Measurements from ENCODE around the gene TWF1.

Gene TWF1

GRCh38 chr12:43840338-43840737 is 34.2 kb upstream of the TWF1 start:
- H3K4me3 ChIP-seq (replicated peaks in 1 of 2; ENCODE audit: low read depth in 2 of 2, low read length in 2 of 2) = no peak overlapping the region
- TF ChIP-seq CTCF (IDR thresholded peaks at IDR 0.05; ENCODE audit: low read depth, low read length) = no peak
- no peak for DNase-seq (ENCODE audit: low read depth in 2 of 2)

GRCh38 chr12:43836475-43836989 is 30.4 kb upstream of the TWF1 start:
- H3K4me3 ChIP-seq (replicated peaks in 1 of 2; ENCODE audit: low read depth in 2 of 2, low read length in 2 of 2) = peak overlapping the region; percentile 59 to 67
- DNase-seq (ENCODE audit: low read depth in 2 of 2) = peak; percentile 41 to 59
- TF ChIP-seq CTCF (IDR thresholded peaks at IDR 0.05; ENCODE audit: low read depth, low read length) = no peak

- TF ChIP-seq CTCF (IDR thresholded peaks at IDR 0.05; ENCODE audit: low read depth, low read length) = no peak
- peak; percentile 51 to 69 for DNase-seq (ENCODE audit: low read depth in 2 of 2)
- H3K4me3 ChIP-seq (replicated peaks in 1 of 2; ENCODE audit: low read depth in 2 of 2, low read length in 2 of 2) = peak within 1 kb of the TSS; percentile 59 to 67
Observed at GRCh38 chr12:43835656-43836474, 29.7 kb upstream of the TWF1 start, which contains the start of gene TMEM117. TMEM117 (plus strand) TSS chr12:43836081.

- peak in 1 of 2 donors; percentile 18 for DNase-seq (ENCODE audit: low read depth in 2 of 2)
- no peak for TF ChIP-seq CTCF (IDR thresholded peaks at IDR 0.05; ENCODE audit: low read depth, low read length)
- H3K4me3 ChIP-seq (replicated peaks in 1 of 2; ENCODE audit: low read depth in 2 of 2, low read length in 2 of 2) = peak overlapping the region; percentile 35 to 67
Observed at GRCh38 chr12:43835264-43835655, 29.1 kb upstream of the TWF1 start.

GRCh38 chr12:43832463-43833168 is 26.5 kb upstream of the TWF1 start:
- H3K4me3 ChIP-seq (replicated peaks in 1 of 2; ENCODE audit: low read depth in 2 of 2, low read length in 2 of 2) = no peak overlapping the region
- DNase-seq (ENCODE audit: low read depth in 2 of 2) = no peak
- TF ChIP-seq CTCF (IDR thresholded peaks at IDR 0.05; ENCODE audit: low read depth, low read length) = no peak

GRCh38 chr12:43827093-43827492 is 21.0 kb upstream of the TWF1 start:
- no peak for TF ChIP-seq CTCF (IDR thresholded peaks at IDR 0.05; ENCODE audit: low read depth, low read length)
- peak in 1 of 2 donors; percentile 31 for DNase-seq (ENCODE audit: low read depth in 2 of 2)
- H3K4me3 ChIP-seq (replicated peaks in 1 of 2; ENCODE audit: low read depth in 2 of 2, low read length in 2 of 2) = no peak overlapping the region
